Panc1 (cell line): ENCODE results near the gene PPP1CC. TPM values are rescaled to one million over a fixed set of nuclear protein-coding genes. Genes with fewer than 3 reads are reported as not detected.

Experiments
- ATAC-seq: fragments of 200-7000 bp; cut with Tn5 transposase; 2 replicates; pipeline ENCODE4 v1.9.1; 2020; ENCODE audit warnings: mild to moderate bottlenecking, moderate library complexity
- BruUV-seq: library from RNA; stranded (reverse); fragments of 400-500 nt; replicated peaks from 2 replicates; lab custom pipeline; 2021; lab: Mats Ljungman, UMichigan
- CTCF ChIA-PET: fragments of 300-600 bp; sonication (Branson Sonifier 250); formaldehyde crosslinking; loops from one replicate; lab custom pipeline; 2022; ENCODE audit warnings: antibody characterized with exemption; lab: Charles Lee
- POLR2A ChIA-PET: fragments of 300-600 bp; sonication (Branson Sonifier 250); formaldehyde crosslinking; loops from one replicate; lab custom pipeline; 2022; ENCODE audit warnings: antibody characterized with exemption; lab: Charles Lee
- DNase-seq: peaks from one replicate; pipeline ENCODE4 v3.0.0-alpha.2; 2010; ENCODE audit warnings: low read depth, low spot score
- H3K27ac ChIP-seq: 2 replicates; pipeline ENCODE4 v1.5.1; 2011; ENCODE audit warnings: mild to moderate bottlenecking, low read length, inconsistent platforms
- H3K27me3 ChIP-seq: fragments of 200-500 bp; sonication (Bioruptor generic); 2 replicates; pipeline ENCODE4 v1.6.0; 2014; ENCODE audit warnings: low read length, inconsistent platforms; ENCODE audit not compliant: control insufficient read depth, insufficient read depth
- H3K36me3 ChIP-seq: fragments of 200-500 bp; sonication (Bioruptor generic); 2 replicates; pipeline ENCODE4 v1.5.1; 2014; ENCODE audit warnings: inconsistent platforms, mild to moderate bottlenecking, low read length, moderate library complexity; ENCODE audit not compliant: control insufficient read depth, insufficient read depth
- H3K4me1 ChIP-seq: 2 replicates; pipeline ENCODE4 v1.5.1; 2011; ENCODE audit warnings: inconsistent platforms, mild to moderate bottlenecking, low read length, moderate library complexity; ENCODE audit not compliant: control insufficient read depth, insufficient read depth
- H3K4me3 ChIP-seq, 2 experiments: 2 replicates each; pipeline ENCODE4 v1.5.1; 2011 to 2012; ENCODE audit warnings: low read depth in 2 of 2, low read length in 2 of 2, mild to moderate bottlenecking in 2 of 2, inconsistent platforms in 1 of 2, moderate library complexity in 1 of 2
- H3K9me3 ChIP-seq: fragments of 200-500 bp; sonication (Bioruptor generic); 2 replicates; pipeline ENCODE4 v1.5.1; 2014; ENCODE audit warnings: low read depth, mild to moderate bottlenecking, inconsistent platforms, low read length, moderate library complexity; ENCODE audit not compliant: control insufficient read depth, insufficient read depth
- CTCF ChIP-seq: fragments of 450-650 bp; IDR thresholded peaks from 2 replicates; pipeline ENCODE4 v1.5.1; 2017; ENCODE audit warnings: mild to moderate bottlenecking
- POLR2AphosphoS5 ChIP-seq: IDR thresholded peaks from 2 replicates; pipeline ENCODE4 v1.6.1; 2012; ENCODE audit warnings: mild to moderate bottlenecking, low read depth, low read length, moderate library complexity
- REST ChIP-seq, 2 experiments: IDR thresholded peaks; 2 replicates each; pipeline ENCODE4 v1.6.1; 2011 to 2012; ENCODE audit warnings: low read depth in 2 of 2, control low read depth in 1 of 2, low read length in 1 of 2, mild to moderate bottlenecking in 1 of 2, moderate library complexity in 1 of 2; ENCODE audit not compliant: insufficient read depth in 1 of 2
- SIN3A ChIP-seq: IDR thresholded peaks from 2 replicates; pipeline ENCODE4 v1.6.1; 2012; ENCODE audit warnings: low read depth, mild to moderate bottlenecking, low read length, moderate library complexity, borderline replicate concordance; ENCODE audit not compliant: insufficient read depth
- TCF7L2 ChIP-seq: IDR thresholded peaks from 2 replicates; pipeline ENCODE4 v1.6.1; 2011; ENCODE audit warnings: mild to moderate bottlenecking, low read depth, low read length, inconsistent platforms
- in situ Hi-C: cut with HindIII; loops from 2 replicates; pipeline ENCODE4 v1.10.0; 2016; ENCODE audit warnings: low sequenced_read_pairs, low pct_unique_long_range_greater_than_20kb
- intact Hi-C: fragments of 100-400 bp; cut with micrococcal nuclease; formaldehyde crosslinking; loops from one replicate; pipeline ENCODE4 v1.10.0; 2022; ENCODE audit not compliant: unreplicated experiment
- total RNA-seq: library from RNA; stranded (reverse); gene quantifications from one replicate; pipeline ENCODE4 v1.2.1, GENCODE V29; 2021; ENCODE audit not compliant: unreplicated experiment

PPP1CC gene
- total RNA-seq, 1 experiment from 2014 or later, result 219 TPM

- CTCF ChIA-PET, result no interaction called here
- intact Hi-C loops, result no loop called here
- H3K4me1 ChIP-seq, result no peaks in the 10 kb centered on the region
- H3K4me3 ChIP-seq, result no peak overlapping the region
- in situ Hi-C loops, result no loop called here
- DNase-seq, result no peak
- H3K27ac ChIP-seq, result no peak overlapping the region
- POLR2A ChIA-PET, result no interaction called here
- H3K9me3 ChIP-seq, result no peaks in the 10 kb centered on the region
- no peaks in the 10 kb centered on the region for H3K36me3 ChIP-seq
- H3K27me3 ChIP-seq, result no peaks in the 10 kb centered on the region
- no peak for TF ChIP-seq POLR2AphosphoS5
- TF ChIP-seq TCF7L2, result no peak
- TF ChIP-seq CTCF, result no peak
- TF ChIP-seq REST (IDR thresholded peaks at IDR 0.05; ENCODE audit: insufficient read depth in 1 of 2, low read depth in 2 of 2, low read length in 1 of 2), result no peak
- TF ChIP-seq SIN3A, result no peak
- ATAC-seq, result no peak
- no TSS peak for BruUV-seq
These were observed 37.8 kb upstream of the PPP1CC start for GRCh38 chr12:110780448-110780847.

GRCh38 chr12:110778833-110779577 is 36.3 kb upstream of the PPP1CC start:
- CTCF ChIA-PET, result interaction anchor here (0.6 kb wide), 1 partner anchor 161 kb away, joined by 3 read pairs; no protein-coding TSS in a partner anchor
- no TSS peak for BruUV-seq
- intact Hi-C loops, result no loop called here
- H3K4me3 ChIP-seq, result no peak overlapping the region
- DNase-seq (no peak), ATAC-seq (no peak)
- H3K27me3 ChIP-seq, result no peaks in the 10 kb centered on the region
- no peaks in the 10 kb centered on the region for H3K9me3 ChIP-seq
- no peaks in the 10 kb centered on the region for H3K4me1 ChIP-seq
- TF ChIP-seq REST (IDR thresholded peaks at IDR 0.05; ENCODE audit: insufficient read depth in 1 of 2, low read depth in 2 of 2, low read length in 1 of 2), result no peak
- POLR2A ChIA-PET, result no interaction called here
- in situ Hi-C loops, result no loop called here
- no peak overlapping the region for H3K27ac ChIP-seq
- no peaks in the 10 kb centered on the region for H3K36me3 ChIP-seq
